Lung microvascular endothelial cell (primary cell): ENCODE data around the gene KCNH8. TPM values are rescaled to one million over a fixed set of nuclear protein-coding genes. Genes with fewer than 3 reads are reported as not detected.
"Not testable (repeated sequence)": the region's sequence is repeated elsewhere in the genome, so short reads cannot be mapped to it uniquely, and the experiment has no call there.

ENCODE experiments used
- DNase-seq, 2 donors: peaks; one replicate each; pipeline versions ENCODE4 v3.0.0 to v3.0.0-alpha.2; 2010; ENCODE audit warnings: low read depth in 2 of 2
- total RNA-seq: library from RNA; depleted of rRNA; stranded (reverse); fragments of >200 nt; gene quantifications from 2 replicates; pipeline ENCODE4 v1.2.1, GENCODE V29; 2014

KCNH8 gene
- total RNA-seq, 1 donor from 2014 or later = not detected

DNA sequence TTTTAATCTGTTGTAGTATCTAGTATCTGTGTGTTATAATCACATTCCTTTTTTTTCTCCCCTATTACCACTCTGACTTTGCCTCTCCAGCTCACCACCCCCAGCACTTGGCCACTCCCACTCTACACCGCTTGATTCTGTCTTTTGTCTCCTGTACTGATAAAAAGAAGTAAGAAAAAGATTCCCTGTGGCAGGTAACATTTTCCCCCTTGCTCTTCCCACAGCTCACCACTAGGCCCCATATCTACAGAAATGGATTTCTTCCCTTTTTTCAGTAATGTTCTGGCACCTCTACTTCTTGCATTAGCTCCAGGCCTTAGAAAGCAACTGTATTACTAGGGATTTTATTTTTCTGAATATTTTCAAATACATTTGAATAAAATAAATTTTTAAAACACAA, 25.6 kb downstream of the KCNH8 start:
- no peak for DNase-seq

DNA sequence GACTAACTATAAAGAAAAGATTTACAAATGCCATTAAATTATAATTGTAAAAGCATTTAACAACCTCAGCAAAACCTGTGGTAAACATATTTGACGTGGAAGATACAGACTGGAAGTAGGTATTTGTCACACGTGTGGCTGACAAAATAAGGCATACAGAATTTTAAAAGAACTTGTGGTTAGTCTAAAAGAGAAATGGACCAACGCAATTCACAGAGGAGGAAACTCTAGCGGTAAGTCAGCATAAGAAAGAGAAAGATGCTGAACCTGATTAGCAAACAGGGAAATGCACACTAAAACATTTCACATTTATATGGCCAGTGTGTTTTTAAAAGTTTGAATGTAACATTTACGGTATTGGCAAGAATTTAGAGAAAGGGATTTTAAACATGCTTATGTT, 35.3 kb downstream of the KCNH8 start:
- DNase-seq = no peak

DNA sequence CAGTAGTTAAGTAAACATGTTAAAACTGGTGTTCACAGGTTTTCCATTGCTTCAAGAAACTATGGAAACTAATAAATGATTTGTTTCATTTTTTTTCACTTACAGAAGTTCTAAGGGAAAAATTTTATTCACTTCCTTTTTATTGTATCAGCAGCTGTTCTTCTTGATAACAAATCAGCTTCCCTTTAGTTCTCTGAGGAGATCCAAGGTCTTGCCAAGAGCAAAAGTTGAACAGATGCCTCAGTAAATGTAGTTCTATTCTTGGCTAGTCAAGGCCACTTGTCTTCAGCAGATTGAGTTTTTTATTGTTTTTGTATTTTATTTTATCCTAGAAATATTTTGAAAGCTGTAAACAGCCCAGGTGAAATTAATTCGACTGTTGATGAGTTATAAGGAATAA, 41.8 kb downstream of the KCNH8 start:
- DNase-seq = no peak

DNA sequence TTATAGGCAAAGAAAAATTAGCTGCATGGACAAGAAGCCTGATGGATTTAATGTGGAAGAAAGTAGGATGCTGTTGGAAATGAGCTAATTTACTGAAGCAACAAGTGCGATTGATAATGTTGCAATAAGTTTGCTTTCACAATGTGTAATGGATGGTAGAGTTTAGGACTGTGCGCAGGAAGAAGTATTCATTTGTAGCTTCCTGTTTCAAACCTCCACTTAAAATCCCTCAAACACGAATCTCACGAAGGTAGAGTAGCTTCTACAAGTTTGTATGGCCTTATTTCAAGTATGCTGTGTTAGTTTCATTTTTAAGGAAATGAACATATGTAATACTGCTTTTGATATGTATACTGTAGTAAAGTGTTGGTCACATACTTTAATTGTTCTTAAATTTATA, 42.3 kb downstream of the KCNH8 start:
- DNase-seq = no peak

DNA sequence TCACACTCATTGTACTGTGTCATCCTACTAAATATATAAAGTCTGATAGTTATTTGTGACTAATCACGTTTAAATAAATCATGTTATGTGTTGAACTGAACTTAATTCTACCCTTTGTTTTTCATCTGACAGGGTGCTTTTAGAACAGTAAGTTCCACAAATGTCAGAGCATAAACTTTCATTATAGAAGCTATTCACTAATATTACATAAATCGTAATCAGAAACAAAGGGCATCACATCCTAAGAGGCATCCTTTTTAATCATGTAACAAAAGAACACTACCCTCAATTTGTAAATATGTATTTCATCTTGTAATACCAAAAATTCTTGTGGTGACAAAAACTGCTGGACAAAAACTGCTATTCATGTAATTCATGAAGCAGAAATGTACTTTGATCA, 50.8 kb downstream of the KCNH8 start:
- DNase-seq = no peak

DNA sequence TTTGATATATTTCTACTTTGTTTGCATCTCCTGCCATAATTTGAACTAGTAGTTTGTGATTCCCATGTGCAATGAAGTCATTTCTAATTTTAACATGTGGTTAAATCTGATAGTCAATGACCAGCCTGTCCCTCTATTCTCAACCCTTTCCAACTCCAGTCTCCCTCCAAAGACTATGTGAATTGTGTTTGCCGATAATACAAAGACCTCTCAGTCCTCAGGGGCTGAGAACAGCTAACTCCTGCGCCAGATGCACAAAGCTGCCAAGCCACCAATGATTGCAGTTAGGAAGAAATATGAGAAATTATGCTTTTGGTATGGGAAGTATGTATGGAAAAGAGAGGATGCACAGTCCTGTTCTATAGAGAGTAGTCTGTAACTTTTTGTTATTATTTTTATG, 54.0 kb downstream of the KCNH8 start:
- no peak for DNase-seq

DNA sequence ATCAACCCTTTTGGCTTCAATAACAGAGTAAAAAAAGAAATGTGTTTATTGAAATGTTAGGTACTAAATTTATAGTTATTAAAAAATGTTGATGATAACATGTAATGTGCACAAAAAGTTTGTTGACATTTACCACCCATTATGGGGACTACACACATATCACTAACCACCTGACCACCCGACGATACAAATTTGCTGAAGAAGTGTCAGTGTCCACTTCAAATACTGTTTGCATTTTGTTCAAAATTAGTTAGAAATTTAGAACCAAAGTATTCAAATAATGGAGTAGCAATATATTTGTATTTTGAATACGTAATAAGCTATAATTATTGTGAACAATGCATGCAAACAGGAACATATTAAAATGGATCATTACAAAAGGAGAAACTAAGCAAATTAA, 54.4 kb downstream of the KCNH8 start:
- no peak for DNase-seq

DNA sequence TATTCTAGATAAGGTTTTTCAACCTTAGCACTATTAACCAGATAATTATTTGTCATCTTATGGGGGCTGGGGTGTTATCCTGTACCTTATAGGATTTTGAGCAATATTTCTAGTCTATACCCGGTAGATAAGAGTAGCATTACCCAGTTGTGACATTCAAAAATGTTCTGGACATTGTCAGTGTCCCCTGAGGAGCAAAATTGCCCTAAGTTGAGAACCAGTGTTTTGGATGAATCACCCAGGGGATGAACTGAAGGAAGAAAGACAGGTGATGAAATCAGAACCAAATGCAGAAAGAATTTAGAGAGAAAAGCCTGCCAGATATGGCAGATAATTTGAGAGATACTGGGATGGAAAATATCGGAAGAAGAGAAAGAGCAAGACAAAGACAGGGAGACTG, 58.2 kb downstream of the KCNH8 start:
- DNase-seq = no peak

DNA sequence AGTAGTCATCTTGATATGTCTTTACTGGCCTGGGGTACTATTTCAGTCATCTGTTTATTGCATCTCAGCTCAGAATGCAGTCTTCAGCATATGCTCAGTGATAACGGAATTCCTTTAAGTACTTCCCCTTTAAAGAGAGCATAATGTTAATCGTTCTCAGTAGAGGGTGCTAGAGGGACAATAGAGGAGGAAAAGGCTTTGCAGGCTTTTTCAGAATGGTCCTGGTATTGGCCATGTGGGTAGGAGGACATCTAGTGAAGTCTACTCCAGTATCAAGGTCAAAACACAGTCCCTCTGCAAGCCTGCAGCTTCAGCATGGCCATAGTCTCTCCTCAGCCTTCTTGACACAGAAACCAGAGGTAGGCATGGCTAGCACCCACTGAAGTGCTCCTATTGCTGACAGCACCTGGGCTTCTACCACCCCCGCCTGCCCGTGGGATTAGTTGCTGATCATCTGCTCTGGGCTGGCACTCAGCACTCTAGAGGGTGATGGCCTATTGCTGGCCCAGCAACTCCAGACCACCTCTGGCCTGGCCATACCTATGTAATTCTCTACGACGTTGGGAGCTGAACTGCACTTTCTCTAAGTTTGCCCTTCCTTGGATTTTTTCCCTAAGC, 65.4 kb downstream of the KCNH8 start:
- no peak for DNase-seq

DNA sequence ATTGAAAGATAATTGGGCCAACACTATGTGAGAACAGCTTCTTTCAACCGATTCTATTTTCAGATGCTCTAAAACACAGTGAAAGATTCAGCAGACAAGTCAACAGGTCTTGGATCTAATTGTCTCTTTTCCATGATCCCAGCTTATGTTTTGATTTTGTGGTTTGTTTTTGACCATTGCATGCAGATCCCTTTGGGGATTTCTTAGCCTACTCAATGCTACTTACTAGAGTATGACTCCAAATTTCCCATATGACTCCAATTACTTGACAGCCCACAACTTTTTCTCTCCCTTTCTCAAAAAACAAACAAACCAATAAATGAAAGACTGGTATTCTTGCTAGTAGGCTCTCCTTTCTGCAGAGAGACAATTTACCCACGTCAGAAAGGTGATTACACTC, 67.1 kb downstream of the KCNH8 start:
- no peak for DNase-seq

DNA sequence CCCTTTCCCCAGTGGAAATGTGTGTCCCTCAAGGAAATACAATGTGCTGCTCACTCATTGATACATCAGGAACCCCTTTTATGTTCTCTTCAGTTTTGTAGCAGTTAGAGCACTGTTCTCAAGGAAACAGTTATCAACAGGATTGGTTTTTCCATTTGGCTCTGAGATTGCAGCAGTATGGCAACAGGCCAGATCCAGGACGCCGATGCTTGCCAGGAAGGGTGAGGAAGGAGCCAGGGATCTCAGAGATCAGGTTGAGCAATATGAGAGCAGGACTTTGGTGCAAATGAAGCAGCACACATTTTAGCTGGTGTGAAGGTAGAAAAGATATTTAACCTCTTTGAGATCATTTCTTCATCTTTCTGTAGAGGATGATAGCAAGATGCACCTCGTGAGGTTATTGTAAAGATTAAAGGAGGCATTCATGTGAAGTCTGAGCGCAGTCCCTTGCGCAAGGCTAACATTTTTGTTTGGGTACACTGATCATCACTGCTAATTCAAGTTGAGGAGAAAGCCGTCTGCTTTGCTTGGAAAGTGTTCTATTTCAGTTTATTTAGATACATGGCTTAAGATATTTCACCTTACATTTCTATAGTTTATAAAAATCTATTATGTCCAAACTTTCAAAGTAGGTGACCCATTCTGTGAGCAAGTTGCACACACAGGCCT, 68.5 kb downstream of the KCNH8 start:
- no peak for DNase-seq

DNA sequence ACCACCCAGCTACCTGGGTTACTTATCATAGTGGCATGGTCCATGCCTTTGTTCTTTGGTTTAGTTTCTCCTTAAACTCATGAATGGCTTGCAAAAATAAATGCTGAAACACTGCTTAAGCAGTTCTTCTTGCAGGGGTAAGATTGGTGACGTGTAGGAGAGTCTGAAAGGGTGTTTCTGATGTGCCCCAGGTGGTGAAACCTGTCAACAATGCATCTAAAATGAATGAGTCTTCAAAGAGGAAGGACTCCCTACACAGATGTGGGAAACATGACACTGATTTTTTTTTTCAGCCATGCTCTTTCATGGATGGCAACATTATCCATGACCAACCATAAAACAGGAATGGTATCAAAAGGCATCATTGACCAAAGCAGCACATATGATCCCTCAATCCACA, 72.0 kb downstream of the KCNH8 start:
- DNase-seq = no peak

DNA sequence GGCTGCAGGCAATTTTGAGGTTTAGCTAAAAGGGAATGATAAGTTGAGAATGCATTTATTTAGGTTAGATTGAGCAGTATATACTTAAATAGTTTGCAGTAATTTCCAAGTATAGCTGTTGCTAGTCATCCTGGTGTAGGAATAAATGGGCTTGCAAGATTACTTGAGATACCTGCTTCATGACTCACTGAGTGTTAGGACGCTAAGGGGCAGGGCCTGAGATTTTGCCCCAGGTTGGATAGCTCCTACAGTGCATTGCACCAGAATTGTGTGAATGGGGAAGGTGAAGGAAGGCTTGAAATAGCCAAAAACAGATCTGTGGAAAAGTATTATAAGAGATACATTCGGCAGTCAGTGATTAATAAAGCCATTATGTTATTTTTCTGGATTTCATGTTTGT, 72.8 kb downstream of the KCNH8 start:
- no peak for DNase-seq

DNA sequence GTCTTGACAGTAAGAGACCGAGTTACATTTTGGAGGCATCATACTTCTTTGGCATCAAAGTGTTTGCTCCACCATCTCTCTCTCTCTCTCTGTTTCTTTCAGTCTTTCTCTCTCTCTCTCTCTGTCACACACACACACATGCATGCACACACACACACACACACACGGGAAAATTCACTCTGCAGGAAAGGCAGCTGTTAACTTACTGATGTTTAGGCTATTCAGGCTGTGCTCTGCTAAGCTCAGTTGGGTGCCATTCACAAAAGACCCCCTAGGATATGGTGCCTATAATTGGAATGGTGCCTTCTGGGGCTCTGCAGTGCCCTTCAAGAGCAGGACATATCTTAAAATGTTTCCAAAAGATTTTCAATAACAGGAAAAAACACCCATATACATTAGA, 78.2 kb downstream of the KCNH8 start:
- DNase-seq = no peak

DNA sequence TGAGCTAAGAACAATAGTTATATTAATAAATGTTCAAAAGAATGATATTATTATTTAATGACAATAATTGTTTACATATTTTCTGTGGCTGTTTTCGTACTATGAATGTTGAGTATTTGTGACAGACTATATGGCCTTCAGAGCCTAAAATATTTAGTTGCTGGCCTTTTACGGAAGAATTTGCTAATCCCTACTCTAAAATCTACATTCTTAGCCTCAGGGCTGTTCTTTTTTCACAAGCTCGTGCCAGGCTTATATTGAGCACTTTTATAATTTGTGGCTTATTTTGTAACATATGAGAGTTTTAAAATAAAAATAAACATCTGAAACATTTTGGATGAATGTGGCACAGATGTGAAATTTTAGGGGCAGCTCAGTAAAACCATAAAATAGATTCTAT, 79.9 kb downstream of the KCNH8 start:
- no peak for DNase-seq

DNA sequence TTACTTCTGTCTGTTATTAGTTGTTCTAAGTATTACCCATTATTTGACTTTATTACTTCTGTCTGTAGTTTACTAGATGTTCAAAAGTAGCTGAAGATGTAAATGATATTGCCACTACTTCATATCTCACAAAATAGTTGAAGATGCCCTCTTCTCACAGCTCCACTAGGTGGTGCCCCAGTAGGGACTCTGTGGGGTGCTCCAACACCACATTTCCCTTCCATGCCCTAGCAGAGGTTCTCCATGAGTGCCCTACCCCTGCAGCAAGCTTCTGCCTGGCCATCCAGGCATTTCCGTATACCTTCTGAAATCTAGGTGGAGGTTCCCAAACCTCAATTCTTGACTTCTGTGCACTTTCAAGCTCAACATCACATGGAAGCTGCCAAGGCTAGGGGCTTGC, 80.8 kb downstream of the KCNH8 start:
- DNase-seq = no peak

DNA sequence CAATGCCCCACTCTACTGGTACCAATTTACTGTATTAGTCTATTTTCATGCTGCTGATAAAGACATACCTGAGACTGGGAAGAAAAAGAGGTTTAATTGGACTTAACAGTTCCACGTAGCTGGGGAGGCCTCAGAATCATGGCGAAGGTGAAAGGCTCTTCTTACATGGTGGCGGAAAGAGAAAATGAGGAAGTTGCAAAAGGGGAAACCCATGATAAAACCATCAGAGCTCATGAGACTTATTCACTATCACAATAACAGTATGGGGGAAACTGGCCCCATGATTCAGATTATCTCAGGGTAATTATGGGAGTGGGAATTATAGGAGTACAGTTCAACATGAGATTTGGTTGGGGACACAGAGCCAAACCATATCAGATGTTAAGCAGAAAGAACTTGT, 81.6 kb downstream of the KCNH8 start:
- not testable (repeated sequence) for DNase-seq

DNA sequence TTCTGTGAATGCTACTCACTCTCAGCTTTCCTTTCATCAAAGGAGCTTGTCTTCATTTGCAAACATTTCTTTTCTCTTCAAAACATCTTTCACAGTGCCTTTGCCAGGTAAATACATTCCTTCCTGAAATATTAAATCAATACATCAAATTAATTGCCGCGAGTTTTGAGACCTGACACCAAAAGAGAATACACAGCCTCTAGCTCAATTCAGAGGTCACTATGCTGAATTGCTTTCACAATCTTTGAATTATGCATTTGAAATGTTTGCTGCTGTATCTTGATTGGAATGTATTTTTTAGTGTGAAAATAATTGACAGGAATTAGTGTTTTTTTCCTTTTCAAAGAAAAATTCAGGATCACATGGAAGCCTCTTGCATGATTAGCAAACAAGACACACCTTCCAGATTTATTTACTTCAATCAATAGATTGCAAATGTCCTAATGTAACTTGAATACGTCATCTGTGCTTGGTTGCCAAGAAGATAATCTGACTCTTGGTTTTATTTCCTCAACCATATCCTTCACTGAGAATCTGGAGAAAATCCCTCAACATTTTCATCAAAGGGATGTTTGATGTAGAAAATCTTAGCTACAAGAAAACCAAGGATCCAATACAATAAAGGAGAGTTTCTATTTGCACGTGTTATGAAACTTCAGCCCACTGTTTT, 83.6 kb downstream of the KCNH8 start:
- no peak for DNase-seq

DNA sequence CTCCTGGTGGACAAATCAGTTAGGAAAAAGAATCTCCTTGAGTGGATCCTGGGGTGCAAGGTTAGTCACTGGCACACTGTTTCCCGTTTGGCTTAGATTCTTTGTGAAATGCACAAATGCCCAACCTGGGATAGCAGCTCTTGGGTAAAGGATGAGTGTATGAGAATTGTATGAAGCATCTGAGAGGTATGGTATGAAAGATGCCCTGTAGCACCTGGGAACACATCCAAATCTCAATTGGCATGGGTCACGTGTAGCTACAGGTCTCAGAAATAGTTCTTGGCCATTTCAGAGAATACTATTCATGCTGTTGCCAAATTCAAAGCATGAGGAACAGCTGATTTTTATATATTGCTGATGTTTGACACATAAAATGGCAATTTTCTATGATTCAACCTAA, 84.3 kb downstream of the KCNH8 start:
- DNase-seq = no peak

DNA sequence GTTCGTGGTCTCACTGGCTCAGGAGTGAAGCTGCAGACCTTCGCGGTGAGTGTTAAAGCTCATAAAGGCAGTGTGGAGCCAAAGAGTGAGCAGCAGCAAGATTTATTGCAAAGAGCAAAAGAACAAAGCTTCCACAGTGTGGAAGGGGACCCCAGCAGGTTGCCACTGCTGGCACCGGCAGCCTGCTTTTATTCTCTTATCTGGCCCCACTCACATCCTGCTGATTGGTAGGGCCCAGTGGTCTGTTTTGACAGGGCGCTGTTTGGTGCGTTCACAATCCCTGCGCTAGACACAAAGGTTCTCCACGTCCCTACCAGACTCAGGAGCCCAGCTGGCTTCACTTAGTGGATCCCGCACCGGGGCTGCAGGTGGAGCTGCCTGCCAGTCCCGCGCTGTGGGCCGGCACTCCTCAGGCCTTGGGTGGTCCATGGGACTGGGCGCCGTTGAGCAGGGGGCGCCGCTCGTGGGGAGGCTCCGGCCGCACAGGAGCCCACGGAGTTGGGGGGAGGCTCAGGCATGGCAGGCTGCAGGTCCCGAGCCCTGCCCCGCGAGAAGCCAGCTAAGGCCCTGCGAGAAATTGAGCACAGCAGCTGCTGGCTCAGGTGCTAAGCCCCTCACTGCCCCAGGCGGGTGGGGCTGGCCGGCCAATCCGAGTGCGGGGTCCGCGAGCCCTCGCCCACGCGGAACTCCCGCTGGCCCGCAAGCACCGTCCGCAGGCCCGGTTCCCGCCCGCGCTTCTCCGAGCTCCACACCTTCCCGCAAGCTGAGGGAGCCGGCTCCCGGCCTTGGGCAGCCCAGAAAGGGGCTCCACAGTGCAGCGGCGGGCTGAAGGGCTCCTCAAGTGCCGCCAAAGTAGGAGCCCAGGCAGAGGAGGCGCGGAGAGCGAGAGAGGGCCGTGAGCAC, 85.8 kb downstream of the KCNH8 start:
- DNase-seq = not testable (repeated sequence)

DNA sequence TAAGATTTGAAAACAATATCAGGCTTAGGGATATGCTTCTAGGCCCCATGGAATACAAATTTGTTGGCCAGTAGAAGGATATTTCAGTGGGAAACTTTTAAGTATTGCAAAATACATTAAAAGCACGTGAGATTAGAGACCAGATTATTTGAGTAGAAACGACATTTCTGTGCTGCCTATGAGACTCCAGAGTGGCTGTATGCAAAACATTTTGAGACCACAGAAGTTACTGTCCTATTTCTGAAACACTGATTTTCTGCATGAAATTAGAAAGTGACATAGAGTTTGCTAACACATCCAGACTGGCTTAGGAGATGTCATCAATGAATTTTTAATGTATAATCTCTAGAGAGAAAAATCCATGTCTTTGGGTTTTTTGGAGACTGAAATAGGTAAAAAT, 99.8 kb downstream of the KCNH8 start:
- DNase-seq = no peak

DNA sequence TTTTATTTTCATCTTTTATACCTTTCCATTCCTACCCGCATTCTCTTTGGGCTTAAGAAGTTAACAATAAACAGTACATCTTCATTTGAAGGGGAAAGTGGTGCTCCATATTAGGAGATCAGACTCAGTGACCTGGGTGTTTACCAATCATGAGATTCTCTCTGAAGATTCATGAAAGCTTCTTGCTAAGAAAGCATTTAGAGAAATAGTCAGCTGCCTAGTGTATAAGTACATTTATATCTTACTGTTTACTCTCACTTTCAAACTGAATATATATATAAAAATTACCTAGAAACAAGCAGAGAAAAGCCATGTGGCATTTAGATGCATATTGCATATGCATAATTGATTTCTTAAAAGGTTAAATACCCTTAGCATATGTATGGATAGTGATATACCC, 100.5 kb downstream of the KCNH8 start:
- DNase-seq = no peak
